ENCODE results near the gene DHRSX.
A peak's percentile ranks its signal among the peaks of the same experiment; 100 is the strongest.
"Not testable (repeated sequence)": the region's sequence is repeated elsewhere in the genome, so short reads cannot be mapped to it uniquely, and the experiment has no call there.

DHRSX gene

DNA sequence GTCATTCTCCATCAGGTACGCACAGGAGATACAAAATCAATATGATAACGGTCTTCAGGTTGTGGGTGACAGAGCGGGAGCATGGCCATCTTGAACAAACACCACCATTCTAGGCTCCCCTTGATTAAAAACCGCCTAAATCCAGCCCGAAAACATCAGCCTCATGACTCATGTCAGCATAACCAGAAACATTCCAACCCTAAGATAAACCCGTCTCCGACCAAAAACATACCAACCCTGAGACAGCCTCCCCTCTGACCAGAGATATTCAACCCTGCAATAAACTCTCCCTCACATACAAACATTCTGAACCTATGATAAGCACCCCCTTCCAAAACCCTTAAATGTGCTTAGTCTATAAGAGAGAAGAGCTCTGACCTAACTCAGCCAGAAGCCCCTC is 157.9 kb downstream of the DHRSX start:
- no peak for DNase-seq

DNA sequence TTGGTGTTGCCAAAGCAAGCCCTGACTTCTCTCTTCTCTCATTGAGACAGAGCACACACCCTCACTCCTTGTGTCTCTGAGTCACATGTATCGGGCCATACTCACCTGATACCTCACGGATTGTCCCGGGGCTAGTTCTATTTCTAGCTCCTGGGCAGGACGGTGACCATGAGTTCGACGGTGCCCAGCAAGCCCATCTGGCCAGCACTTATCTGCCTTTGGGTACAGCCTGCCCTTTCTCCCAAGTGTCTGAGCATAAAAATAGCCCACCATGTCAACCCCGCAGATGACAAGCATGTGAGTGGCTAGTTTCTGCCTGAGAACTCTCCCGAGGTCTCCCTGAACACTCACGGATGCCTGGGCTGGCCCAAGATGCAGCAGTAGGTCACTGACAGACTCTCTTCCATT is 158.5 kb downstream of the DHRSX start:
- DNase-seq = no peak

DNA sequence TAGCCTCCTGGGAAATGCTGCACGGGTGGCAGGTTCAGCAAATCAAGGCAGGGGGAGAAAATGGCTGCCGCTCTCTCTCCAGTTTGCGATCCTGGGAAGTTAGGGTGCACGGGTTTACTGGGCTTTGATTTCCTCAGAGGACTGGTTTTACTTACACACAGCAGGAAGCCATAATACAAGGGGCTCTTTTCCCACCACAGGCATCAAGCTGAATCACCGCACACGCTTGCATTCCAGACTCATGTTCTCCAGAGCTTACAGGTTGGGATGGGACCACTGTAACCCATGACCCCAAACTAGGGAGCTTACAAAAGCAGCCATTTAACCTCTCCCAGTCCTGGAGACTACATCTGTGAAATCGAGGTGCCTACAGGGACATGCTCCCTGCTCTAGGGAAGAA is 159.8 kb downstream of the DHRSX start:
- DNase-seq = no peak

DNA sequence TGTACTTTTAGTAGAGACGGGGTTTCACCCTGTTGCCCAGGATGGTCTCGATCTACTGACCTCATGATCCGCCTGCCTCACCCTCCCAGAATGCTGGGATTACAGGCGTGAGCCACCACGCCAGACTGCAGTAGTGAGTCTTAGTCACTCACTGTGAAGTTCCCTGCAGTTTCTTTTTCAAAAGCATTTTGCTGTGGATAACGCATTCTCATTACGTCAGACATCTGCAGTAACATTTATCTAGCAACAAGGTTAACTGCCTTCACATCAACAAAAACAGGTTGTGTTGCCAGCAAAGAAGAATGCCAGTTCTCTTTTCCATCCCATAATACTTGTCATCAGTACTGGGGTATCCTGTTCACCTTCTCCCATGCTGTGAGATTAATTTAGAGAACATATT is 164.6 kb downstream of the DHRSX start:
- DNase-seq = no peak

DNA sequence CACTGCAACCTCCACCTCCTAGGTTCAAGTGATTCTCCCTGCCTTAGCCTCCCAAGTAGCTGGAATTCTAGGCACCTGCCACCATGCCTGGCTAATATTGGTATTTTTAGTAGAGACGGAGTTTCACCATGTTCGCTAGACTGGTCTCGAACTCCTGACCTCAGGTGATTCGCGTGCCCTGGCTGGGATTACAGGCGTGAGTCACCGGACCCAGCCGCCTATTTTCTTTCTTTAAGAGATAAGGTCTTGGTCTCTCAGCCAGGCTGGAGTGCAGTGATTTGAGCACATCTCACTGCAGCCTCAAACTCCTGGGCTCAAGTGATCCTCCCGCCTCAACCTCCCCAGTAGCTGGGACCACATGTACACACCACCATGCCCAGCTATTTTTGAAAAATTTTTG is 166.5 kb downstream of the DHRSX start:
- no peak for DNase-seq

DNA sequence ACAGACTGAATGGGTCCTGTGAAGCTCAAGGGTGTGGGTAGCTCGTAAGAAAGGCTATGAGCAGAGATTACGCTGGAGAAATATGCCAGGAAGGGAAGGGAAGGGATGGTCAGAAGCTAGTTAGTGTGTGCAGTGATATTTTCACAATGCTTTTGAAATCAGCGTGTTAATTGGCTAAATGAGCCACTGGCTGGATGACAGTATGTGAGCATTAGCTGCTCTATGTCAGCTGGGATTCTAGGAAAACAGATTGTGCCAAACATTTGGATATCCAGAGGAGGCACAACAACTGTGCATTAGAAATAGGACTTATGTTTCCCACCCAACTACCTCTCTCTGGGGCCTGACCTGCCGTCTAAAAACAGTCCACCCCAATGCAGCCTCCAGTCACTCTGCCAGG is 168.5 kb downstream of the DHRSX start:
- DNase-seq = no peak

DNA sequence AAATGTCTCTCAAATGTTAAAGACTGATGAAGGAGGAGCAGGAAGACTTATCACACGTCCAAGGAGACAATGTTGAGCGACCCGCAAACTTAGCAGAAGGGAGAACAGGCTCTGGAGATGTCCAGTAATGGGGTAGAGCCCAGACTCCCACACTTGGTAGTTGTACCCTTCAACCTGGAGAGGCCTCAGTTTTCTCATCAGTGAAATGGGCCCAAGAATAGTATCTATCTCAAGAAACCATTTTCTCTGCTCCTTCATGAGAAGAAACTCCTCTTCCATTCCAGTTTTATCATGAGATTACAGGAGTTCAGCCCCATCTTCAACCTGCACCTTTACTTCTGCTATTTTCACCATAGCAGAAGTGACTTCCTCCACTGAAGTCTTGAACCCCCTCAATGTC is 169.9 kb downstream of the DHRSX start:
- DNase-seq = no peak

DNA sequence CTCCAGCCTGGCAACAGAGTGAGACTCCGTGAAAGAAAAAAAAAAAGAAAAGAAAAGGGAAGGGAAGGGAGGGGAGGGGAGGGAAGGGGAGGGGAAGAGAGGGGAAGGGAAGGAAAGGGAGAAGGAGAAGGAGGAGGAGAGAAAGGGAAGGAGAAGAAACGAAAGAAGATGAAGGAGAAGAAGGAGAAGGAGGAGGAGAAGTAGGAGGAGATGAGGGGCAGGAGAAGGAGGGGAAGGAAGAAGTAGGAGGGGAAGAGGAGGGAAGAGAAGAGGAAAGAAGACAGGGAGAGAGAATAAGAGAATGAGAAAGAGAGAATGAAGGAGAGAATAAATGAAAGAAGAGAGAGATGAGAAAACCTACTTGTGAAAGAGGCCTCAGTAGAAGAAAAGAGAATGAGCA is 170.3 kb downstream of the DHRSX start:
- no peak for DNase-seq

DNA sequence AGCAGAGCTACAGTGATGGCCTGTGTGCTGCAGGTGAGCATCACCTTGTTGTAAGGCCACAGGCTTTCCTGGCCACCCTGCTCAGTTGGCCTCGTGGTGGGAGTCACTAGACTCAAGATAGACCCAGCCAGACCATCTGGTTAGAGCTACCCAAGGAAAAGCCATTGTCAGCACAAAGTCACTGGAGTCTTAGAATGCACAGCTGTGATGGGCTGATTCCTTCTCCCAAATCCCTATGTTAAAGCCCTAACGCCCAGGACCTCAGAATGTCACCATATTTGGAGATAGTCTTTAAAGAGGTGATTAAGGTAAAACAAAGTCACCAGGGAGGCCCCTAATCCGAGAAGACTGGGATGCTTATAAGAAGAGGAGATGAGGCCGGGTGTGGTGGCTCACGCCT is 173.4 kb downstream of the DHRSX start:
- DNase-seq = no peak

DNA sequence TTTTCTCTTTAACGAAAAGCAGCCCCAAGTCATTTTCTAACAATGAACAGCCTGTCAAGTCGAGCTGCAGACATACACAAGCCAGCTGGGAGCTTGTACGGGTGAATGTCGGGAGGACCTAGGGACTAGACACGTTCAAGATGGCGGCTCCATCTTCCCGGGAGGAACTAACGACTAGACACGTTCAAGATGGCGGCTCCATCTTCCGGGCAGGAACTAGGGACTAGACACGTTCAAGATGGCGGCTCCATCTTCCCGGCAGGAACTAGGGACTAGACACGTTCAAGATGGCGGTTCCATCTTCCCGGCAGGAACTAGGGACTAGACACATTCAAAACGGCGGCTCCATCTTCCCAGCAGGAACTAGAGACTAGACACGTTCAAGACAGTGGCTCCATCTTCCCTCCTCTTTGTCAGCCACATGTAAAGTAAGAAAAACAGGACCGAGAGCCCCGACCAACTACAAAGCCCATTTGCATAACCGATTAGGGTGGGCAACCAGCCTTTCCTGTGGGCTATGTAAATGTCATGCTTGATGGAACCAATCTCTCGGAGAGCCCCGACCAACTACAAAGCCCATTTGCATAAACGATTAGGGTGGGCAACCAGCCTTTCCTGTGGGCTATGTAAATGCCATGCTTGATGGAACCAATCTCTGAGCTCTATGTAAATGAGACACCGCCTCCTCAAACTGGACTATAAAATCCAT is 175.5 kb downstream of the DHRSX start:
- DNase-seq = peak; percentile 75

DNA sequence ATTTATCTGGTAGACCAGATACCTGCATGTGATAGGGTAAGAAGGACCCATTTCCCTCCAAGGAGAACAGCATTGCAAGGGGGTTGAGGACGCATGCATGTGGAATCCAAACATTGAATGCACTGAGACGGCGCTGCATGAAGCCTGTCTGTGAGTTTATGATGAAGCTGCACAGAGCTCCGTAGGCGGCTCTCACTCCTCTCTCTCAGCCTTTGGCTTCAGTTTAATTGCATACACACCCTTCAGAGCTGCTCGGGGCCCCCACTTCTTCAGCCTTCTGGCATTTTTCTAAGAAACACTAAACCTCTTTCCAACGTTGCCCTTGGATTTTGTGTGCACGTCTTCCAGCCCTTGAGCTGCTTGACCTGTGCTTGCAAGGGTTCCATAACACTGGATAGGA is 176.6 kb downstream of the DHRSX start:
- DNase-seq = no peak

DNA sequence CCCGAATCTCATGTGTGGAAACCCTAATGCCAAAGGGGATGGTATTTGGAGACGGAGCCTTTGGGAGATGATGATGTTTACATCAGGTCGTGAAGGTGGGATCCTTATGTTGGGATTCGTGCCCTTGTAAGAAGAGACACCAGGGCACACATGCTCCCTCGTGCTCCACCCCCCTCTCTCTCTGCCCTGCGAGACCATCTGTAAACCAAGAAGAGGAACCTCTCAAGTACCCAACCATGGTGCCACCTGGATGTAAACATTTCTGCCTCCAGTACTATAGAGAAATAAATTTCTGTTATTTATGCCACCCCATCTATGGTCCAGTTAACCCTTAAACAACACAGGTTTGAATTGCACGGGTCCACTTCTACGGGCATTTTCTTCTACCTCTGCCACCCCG is 179.4 kb downstream of the DHRSX start:
- DNase-seq = no peak

DNA sequence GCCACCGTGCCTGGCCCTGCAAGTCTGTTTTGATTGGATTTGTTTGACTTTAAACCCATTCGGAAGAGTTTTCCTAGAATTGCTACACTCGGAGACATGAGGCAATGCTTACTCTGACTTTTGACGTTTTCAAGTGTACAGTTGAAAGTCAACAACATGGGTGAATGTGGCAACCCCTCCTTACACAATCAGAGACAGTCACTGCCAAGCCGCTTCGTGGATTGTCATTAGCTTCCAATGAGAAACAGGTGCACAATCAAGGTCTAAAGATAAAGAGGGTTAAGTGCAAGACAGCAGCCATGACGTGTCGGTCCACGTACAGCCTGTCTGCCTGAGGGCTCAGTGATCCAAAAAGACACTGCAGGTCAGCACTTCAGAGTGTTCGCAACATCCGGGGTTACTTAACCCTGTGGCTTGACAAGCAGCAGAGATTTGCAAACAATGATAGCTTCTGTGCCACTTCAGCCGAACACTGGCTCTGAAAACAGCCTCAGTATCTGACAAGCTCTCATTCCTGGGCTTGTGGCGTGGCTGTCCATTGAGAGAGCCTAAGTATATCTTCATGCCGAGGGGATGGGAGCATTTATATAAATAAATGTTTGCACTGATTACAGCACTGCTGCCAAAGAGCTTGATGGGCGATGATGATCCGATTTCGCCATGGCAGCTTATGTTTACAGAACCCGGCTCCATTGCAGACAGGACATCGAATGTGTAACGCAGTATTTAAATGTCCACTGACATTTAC is 180.0 kb downstream of the DHRSX start:
- no peak for DNase-seq

DNA sequence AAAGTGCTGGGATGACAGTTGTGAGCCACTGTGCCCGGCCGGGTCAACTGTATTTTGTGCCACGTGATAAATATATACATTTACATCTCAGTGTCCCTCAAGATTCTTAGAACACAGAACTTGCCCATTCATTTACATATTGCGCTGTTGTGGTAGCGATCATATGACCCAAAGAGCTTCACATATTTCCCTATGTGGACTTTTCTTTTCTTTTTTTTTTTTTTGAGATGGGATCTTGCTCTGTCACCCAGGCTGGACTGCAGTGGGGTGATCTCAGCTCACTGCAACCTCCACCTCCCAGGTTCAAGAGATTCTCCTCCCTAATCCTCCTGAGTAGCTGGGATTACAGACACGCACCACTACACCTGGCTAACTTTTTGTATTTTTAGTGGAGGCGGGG is 180.7 kb downstream of the DHRSX start:
- DNase-seq = no peak

DNA sequence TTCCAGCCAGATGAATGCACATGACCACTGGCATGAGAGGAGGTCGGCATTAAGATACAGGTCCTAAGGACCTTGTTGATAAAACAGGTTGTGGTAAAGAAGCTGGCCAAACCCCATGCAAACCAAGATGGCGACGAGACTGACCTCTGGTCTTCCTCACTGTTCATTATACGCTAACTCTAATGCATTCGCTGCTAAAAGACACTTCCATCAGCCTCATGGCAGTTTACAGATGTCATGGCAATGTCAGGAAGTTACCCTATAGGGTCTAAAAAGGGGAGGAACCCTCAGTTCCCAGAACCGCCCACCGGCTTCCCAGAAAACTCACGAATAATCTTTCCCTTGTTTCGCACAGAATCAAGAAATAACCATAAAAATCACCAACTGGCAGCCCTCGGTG is 182.4 kb downstream of the DHRSX start:
- DNase-seq = no peak

DNA sequence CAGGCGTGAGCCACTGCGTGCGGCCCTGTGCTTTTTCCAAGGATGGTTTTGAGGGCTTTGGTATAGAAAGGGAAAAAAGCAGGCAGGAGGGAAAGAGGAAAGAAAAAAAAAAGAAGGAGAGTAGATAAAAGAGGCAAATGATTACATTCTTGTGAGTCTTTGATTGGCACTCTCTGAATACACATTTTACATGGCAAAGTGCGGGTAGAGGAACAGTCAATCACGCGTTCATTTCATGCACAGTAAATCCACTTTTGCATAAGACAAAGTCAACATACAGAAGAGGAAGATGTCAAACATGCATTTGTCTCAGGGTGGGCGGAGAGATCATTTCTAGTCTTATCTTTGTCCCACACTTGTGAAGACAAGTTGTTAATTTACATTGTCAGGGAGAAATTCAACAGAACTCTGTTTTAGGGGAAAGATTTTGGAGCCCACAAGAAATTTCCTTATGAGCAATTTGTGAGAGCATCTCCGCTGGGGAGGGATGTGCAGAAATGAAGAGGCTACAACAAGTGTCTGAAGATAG is 183.2 kb downstream of the DHRSX start:
- DNase-seq = no peak

DNA sequence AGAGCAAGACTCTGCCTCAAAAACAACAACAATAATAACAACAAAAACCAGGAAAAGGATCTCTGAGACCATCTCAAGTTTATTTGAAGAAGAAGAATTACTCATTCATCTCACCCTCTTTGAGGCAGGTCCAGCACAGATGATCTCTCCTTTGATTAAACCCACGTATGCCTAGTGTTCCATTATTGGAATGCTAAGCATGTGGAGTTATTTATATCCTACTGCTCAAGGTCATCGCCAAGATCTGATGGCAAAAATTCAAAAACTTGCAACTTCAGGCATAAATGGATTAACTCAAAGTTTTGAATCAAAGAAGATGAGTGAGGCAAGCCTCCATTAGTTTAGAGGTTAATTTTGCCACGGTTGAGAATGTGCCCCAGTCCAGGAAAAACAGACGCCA is 184.2 kb downstream of the DHRSX start:
- no peak for DNase-seq

DNA sequence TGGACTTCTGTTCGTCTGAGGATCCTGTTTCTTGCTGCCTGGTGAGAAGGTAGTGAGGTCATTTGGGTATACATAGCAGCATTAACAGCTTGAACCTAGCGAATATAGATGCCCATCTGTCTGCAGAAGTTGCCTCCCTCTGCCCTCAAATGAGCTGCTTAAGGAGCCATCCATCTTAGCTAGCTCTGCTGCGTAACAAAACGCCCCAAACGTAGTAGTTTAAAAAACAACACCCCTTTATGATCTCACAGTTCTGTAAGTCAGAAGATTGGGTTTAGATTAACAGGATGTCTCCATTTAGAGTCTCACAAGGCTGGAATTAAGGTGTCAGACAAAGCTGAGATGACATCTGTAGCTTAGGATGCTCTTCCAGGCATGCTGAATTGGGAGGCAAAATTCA is 185.3 kb downstream of the DHRSX start:
- no peak for DNase-seq

DNA sequence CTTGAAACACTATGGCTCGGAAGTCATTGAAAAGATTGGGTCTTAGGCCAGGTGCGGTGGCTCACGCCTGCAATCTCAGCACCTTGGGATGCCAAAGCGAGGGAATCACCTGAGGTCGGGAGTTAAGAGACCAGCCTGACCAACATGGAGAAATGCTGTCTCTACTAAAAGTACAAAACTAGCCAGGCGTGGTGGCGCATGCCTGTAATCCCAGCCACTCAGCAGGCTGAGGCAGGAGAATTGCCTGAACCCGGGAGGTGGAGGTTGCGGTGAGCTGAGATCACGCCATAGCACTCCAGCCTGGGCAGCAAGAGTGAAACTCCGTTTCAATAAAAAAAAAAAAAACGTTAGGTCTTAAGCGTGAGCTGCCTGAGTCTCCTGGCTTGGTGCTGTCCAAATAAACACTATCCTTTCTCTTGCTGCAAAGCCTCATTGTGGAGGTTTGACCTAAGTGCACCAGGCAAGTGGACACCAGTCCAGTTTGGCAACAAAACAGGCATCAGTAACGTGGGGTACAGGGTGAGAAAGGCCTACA is 185.9 kb downstream of the DHRSX start:
- no peak for DNase-seq

DNA sequence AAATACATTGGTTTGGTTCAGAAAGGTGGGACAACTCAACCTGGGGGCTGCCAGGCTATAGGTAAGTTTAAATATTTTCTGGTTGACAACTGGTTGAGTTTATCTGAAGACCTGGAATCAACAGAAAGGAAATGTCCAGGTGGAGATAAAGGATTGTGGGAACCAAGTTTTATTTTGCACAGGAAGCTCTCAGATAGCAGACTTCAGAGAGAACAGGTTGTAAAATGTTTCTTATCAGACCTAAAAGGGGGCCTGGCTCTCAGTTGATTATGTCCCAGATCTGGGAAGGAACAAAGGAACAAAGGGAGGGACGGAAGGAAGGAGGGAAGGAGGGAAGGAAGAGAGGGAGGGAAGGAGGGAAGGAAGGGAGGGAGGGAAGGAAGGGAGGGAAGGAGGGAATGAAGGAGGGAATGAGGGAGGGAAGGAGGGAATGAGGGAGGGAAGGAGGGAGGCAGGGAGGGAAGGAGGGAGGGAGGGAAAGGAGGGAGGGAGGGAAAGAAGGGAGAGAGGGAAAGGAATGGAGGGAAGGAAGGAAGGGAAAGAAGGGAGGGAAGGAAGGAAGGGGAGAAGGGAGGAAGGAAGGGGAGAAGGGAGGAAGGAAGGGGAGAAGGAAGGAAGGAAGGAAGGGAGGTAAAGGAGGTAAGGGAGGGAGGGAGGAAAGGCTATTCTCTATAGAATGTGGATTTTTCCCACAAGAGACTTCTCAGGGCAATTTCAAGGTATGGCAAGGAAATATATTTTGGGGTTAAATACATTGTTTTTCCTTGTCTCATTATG is 186.7 kb downstream of the DHRSX start:
- DNase-seq = no peak

DNA sequence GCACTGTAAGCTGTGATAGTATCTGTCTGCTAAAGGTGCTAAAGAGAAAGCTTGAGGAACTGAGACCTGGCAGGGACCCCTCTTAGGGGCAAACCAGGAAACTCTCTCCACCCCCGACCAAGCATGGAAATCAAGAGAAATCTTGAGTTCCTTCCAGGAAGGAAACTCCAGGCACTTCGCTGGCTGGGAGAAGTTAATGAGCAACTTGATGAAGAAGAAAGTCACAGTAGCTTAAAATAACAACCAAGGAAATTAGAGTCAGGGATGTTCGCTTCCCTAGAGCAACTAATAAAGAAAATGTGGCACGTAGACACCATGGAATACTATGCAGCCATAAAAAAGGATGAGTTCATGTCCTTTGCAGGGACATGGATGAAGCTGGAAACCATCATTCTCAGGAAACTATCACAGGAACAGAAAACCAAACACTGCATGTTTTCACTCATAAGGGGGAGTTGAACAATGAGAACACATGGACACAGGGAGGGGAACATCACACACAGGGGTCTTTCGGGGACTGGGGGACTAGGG is 188.7 kb downstream of the DHRSX start:
- DNase-seq = not testable (repeated sequence)

DNA sequence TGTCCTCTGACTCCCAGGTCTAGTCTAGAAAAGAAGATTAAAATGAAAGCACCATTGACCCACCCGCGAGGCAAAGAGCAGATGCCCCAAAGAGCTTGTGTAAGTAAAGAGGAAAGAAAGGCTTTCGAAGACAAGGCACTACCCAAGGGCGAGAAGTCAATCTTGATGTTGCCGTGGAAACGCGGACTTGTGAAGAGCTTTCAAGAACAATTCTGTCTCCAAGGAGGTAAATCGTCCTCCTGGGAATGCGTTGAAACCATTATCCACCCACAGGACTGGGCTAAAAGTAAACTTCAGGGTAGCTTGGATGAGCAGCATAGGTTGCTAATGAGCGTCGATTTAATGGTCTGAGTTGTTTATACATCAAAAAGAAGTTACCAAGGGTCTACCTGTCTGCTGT is 189.3 kb downstream of the DHRSX start:
- DNase-seq = no peak

DNA sequence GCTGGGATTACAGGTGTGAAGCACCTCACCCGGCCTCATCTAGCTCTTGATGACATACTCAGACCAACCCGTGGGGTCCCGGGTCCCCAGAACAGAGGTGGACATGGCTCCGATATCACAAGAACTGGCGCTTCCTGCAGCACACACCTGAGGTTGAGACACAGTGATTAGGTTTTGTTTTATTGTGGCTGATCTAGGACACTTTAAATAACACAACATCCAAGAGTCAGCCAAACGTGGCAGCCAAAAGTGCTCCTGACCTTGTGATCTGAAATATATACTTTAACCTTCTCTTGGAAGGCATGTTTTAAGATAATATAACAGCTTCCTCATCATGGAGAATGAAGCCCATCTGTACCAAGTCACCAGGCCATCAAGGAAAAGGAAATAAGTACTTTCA is 198.9 kb downstream of the DHRSX start:
- DNase-seq = no peak
